Measurements from ENCODE around the gene REXO2.

- no peak for TF ChIP-seq CTCF (IDR thresholded peaks at IDR 0.05)
- TF ChIP-seq EP300 (IDR thresholded peaks at IDR 0.05) = no peak
- no peak for TF ChIP-seq POLR2A (IDR thresholded peaks at IDR 0.05)
Observed at GRCh38 chr11:114401311-114401710, 38.0 kb upstream of the REXO2 start.
